HS-5 (cell line): ENCODE results near the gene ZNF622.
"Not testable (repeated sequence)": the region's sequence is repeated elsewhere in the genome, so short reads cannot be mapped to it uniquely, and the experiment has no call there.

Source experiments
- DNase-seq: peaks from one replicate; pipeline ENCODE4 v3.0.0-alpha.2; 2012; ENCODE audit warnings: low read depth

ZNF622 gene

GRCh38 chr5:16480144-16480543, 14.5 kb upstream of the ZNF622 start:
- DNase-seq: no peak

GRCh38 chr5:16477541-16477940, 11.9 kb upstream of the ZNF622 start:
- DNase-seq: no peak

GRCh38 chr5:16476417-16476816, 10.8 kb upstream of the ZNF622 start:
- DNase-seq: not testable (repeated sequence)

- no peak for DNase-seq
Observed at GRCh38 chr5:16471387-16471786, 5.8 kb upstream of the ZNF622 start.

GRCh38 chr5:16467363-16468219, 2.0 kb upstream of the ZNF622 start:
- peak; percentile 75 for DNase-seq

- no peak for DNase-seq
Observed at GRCh38 chr5:16464664-16465543, 696 bp downstream of the ZNF622 start.

- DNase-seq: no peak
Observed at GRCh38 chr5:16464231-16464630, 1.4 kb downstream of the ZNF622 start.

- peak; percentile 97 for DNase-seq
Observed at GRCh38 chr5:16461782-16462181, 3.8 kb downstream of the ZNF622 start.

- no peak for DNase-seq
Observed at GRCh38 chr5:16461026-16461425, 4.6 kb downstream of the ZNF622 start.

GRCh38 chr5:16459451-16459850, 6.1 kb downstream of the ZNF622 start:
- DNase-seq: no peak

GRCh38 chr5:16457853-16458252, 7.7 kb downstream of the ZNF622 start:
- no peak for DNase-seq

GRCh38 chr5:16457451-16457850, 8.1 kb downstream of the ZNF622 start:
- no peak for DNase-seq

- peak; percentile 80 for DNase-seq
Observed at GRCh38 chr5:16456103-16456832, 9.3 kb downstream of the ZNF622 start.

- no peak for DNase-seq
Observed at GRCh38 chr5:16455668-16456067, 9.9 kb downstream of the ZNF622 start.

- DNase-seq: no peak
Observed at GRCh38 chr5:16454686-16455085, 10.9 kb downstream of the ZNF622 start.

- no peak for DNase-seq
Observed at GRCh38 chr5:16453609-16454008, 12.0 kb downstream of the ZNF622 start.

- DNase-seq: no peak
Observed at GRCh38 chr5:16450163-16450562, 15.4 kb downstream of the ZNF622 start.

GRCh38 chr5:16446993-16447392, 18.6 kb downstream of the ZNF622 start:
- DNase-seq: no peak

GRCh38 chr5:16437977-16438376, 27.6 kb downstream of the ZNF622 start:
- DNase-seq: no peak

- DNase-seq: not testable (repeated sequence)
Observed at GRCh38 chr5:16436065-16436682, 29.4 kb downstream of the ZNF622 start.

GRCh38 chr5:16431490-16431889, 34.1 kb downstream of the ZNF622 start:
- no peak for DNase-seq
